PC-3 (cell line): ENCODE measurements around the gene GPS1. TPM values are rescaled to one million over a fixed set of nuclear protein-coding genes. Genes with fewer than 3 reads are reported as not detected.

Source experiments
- ATAC-seq: fragments of 200-7000 bp; cut with Tn5 transposase; 2 replicates; pipeline ENCODE4 v1.9.1; 2020; ENCODE audit warnings: mild to moderate bottlenecking, moderate library complexity
- BruUV-seq: library from RNA; stranded (reverse); fragments of 400-500 nt; replicated peaks from 2 replicates; lab custom pipeline; 2021; lab: Mats Ljungman, UMichigan
- CTCF ChIA-PET: fragments of 300-600 bp; sonication (Branson Sonifier 250); formaldehyde crosslinking; loops from one replicate; lab custom pipeline; 2022; ENCODE audit warnings: antibody characterized with exemption; lab: Charles Lee
- POLR2A ChIA-PET: fragments of 300-600 bp; sonication (Branson Sonifier 250); formaldehyde crosslinking; loops from one replicate; lab custom pipeline; 2022; ENCODE audit warnings: antibody characterized with exemption; ENCODE audit not compliant: unreplicated experiment; lab: Charles Lee
- DNase-seq: peaks from one replicate; pipeline ENCODE4 v3.0.0-alpha.2; 2015
- H2AFZ ChIP-seq: fragments of 300-600 bp; sonication (generic); 2 replicates; pipeline ENCODE4 v1.6.0; 2016; ENCODE audit warnings: antibody characterized with exemption, low read length
- H3F3A ChIP-seq: fragments of 300-600 bp; sonication (generic); one replicate; pipeline ENCODE4 v1.6.0; 2017; ENCODE audit warnings: antibody characterized with exemption, low read length, control low read depth, mild to moderate bottlenecking; ENCODE audit not compliant: unreplicated experiment
- H3K27ac ChIP-seq: fragments of 300-600 bp; sonication (generic); 2 replicates; pipeline ENCODE4 v1.5.1; 2016; ENCODE audit warnings: mild to moderate bottlenecking, low read length
- H3K27me3 ChIP-seq: fragments of 300-600 bp; sonication (generic); 2 replicates; pipeline ENCODE4 v1.6.1; 2016; ENCODE audit warnings: low read length, mixed read lengths
- H3K36me3 ChIP-seq: fragments of 300-600 bp; sonication (generic); 2 replicates; pipeline ENCODE4 v1.6.1; 2016; ENCODE audit warnings: low read depth, mixed run types, low read length, mixed read lengths
- H3K4me1 ChIP-seq: fragments of 300-600 bp; sonication (generic); 2 replicates; pipeline ENCODE4 v1.5.1; 2016; ENCODE audit warnings: low read length; ENCODE audit not compliant: insufficient read depth
- H3K4me2 ChIP-seq: fragments of 300-600 bp; sonication (generic); 2 replicates; pipeline ENCODE4 v1.6.0; 2016; ENCODE audit warnings: low read length
- H3K4me3 ChIP-seq: fragments of 300-600 bp; sonication (generic); 2 replicates; pipeline ENCODE4 v1.5.1; 2016; ENCODE audit warnings: mild to moderate bottlenecking, low read length, mixed read lengths
- H3K79me2 ChIP-seq: fragments of 300-600 bp; sonication (generic); 2 replicates; pipeline ENCODE4 v1.6.1; 2017; ENCODE audit warnings: low read length, mixed read lengths
- H3K9ac ChIP-seq: fragments of 300-600 bp; sonication (generic); 2 replicates; pipeline ENCODE4 v1.6.0; 2016; ENCODE audit warnings: mild to moderate bottlenecking, low read length
- H3K9me2 ChIP-seq: fragments of 300-600 bp; sonication (generic); replicated peaks from 2 replicates; pipeline ENCODE4 v1.6.1; 2016; ENCODE audit warnings: mixed run types, low read length, mixed read lengths
- H3K9me3 ChIP-seq: fragments of 300-600 bp; sonication (generic); 2 replicates; pipeline ENCODE4 v1.6.1; 2016; ENCODE audit warnings: low read length, mixed read lengths
- H4K20me1 ChIP-seq: fragments of 300-600 bp; sonication (generic); 2 replicates; pipeline ENCODE4 v1.6.1; 2016; ENCODE audit warnings: low read length, mixed read lengths
- CTCF ChIP-seq: fragments of 300-600 bp; sonication (generic); conservative IDR thresholded peaks from 2 replicates; pipeline ENCODE4 v1.5.1; 2017; ENCODE audit warnings: antibody characterized with exemption, low read depth, mild to moderate bottlenecking, low read length
- EZH2 ChIP-seq: fragments of 300-600 bp; sonication (generic); IDR thresholded peaks from one replicate; pipeline ENCODE4 v1.6.1; 2017; ENCODE audit warnings: antibody characterized with exemption, mild to moderate bottlenecking, low read length; ENCODE audit not compliant: unreplicated experiment
- EZH2phosphoT487 ChIP-seq: fragments of 300-600 bp; sonication (generic); IDR thresholded peaks from 2 replicates; pipeline ENCODE4 v1.6.1; 2018; ENCODE audit warnings: mild to moderate bottlenecking, antibody characterized with exemption, low read length, borderline replicate concordance
- intact Hi-C: fragments of 100-400 bp; cut with micrococcal nuclease; formaldehyde crosslinking; loops from 2 replicates; pipeline ENCODE4 v1.9.0; 2023
- total RNA-seq: library from RNA; depleted of rRNA; stranded (reverse); fragments of >200 nt; gene quantifications from 2 replicates; pipeline ENCODE4 v1.2.3, GENCODE V29; 2014

The GPS1 gene
- total RNA-seq, 1 experiment from 2014 or later = 240 TPM

- intact Hi-C loops = no loop called here
- no peak overlapping the region for H3K9ac ChIP-seq
- DNase-seq = no peak
- TF ChIP-seq EZH2phosphoT487 (no peak), CTCF (no peak), EZH2 (no peak)
- H3K9me2 ChIP-seq = no peaks in the 10 kb centered on the region
- no peaks in the 10 kb centered on the region for H4K20me1 ChIP-seq
- ATAC-seq = no peak
- no peaks in the 10 kb centered on the region for H3F3A ChIP-seq
- no peak overlapping the region for H2AFZ ChIP-seq
- BruUV-seq = no TSS peak
- H3K9me3 ChIP-seq = no peaks in the 10 kb centered on the region
- no peaks in the 10 kb centered on the region for H3K4me1 ChIP-seq
- POLR2A ChIA-PET = interaction anchor here (0.6 kb wide), 1 partner anchor 23 kb away, joined by 5 read pairs; no protein-coding TSS in a partner anchor
- no peak overlapping the region for H3K4me2 ChIP-seq
- no peaks in the 10 kb centered on the region for H3K79me2 ChIP-seq
- H3K27me3 ChIP-seq = no peaks in the 10 kb centered on the region
- peaks cover 8% of the 10 kb centered on the region for H3K36me3 ChIP-seq
- H3K4me3 ChIP-seq = no peak overlapping the region
- CTCF ChIA-PET = no interaction called here
- H3K27ac ChIP-seq = no peak overlapping the region
Observed at GRCh38 chr17:82073446-82073845, 21.7 kb downstream of the GPS1 start.

GRCh38 chr17:82076018-82076784 is 24.5 kb downstream of the GPS1 start:
- TF ChIP-seq CTCF = no peak
- peak; percentile 30 for DNase-seq
- no TSS peak for BruUV-seq
- Histone ChIP-seq H3K27me3 (no peaks in the 10 kb centered on the region), H3K36me3 (peaks cover 25% of the 10 kb centered on the region), H3K27ac (no peak overlapping the region), H3K4me1 (no peaks in the 10 kb centered on the region), H3K9me3 (no peaks in the 10 kb centered on the region), H3F3A (no peaks in the 10 kb centered on the region), H3K9me2 (no peaks in the 10 kb centered on the region), H3K9ac (no peak overlapping the region), H2AFZ (no peak overlapping the region), H3K4me3 (no peak overlapping the region), H3K79me2 (no peaks in the 10 kb centered on the region), H3K4me2 (no peak overlapping the region), H4K20me1 (no peaks in the 10 kb centered on the region)
- CTCF ChIA-PET = no interaction called here
- POLR2A ChIA-PET = no interaction called here
- peak; percentile 29; the same call in 1 of the 2 replicates for ATAC-seq
- intact Hi-C loops = no loop called here
